Glutamatergic neuron (in vitro differentiated cells): ENCODE measurements around the gene MBD4. TPM values are rescaled to one million over a fixed set of nuclear protein-coding genes. Genes with fewer than 3 reads are reported as not detected.
"Not testable (repeated sequence)": the region's sequence is repeated elsewhere in the genome, so short reads cannot be mapped to it uniquely, and the experiment has no call there.

Experiments used
- DNase-seq: peaks from one replicate; pipeline ENCODE4 v3.0.0; 2022
- H3K27ac Mint-ChIP-seq: one replicate; pipeline ENCODE4 v1.8.0; 2020; ENCODE audit warnings: mild to moderate bottlenecking, mixed read lengths, inconsistent platforms; ENCODE audit not compliant: unreplicated experiment
- H3K27me3 Mint-ChIP-seq: one replicate; pipeline ENCODE4 v1.8.0; 2020; ENCODE audit warnings: mild to moderate bottlenecking, moderate library complexity, mixed read lengths, inconsistent platforms; ENCODE audit not compliant: unreplicated experiment
- H3K36me3 Mint-ChIP-seq: one replicate; pipeline ENCODE4 v1.8.0; 2020; ENCODE audit warnings: mild to moderate bottlenecking, mixed read lengths, inconsistent platforms; ENCODE audit not compliant: unreplicated experiment
- H3K4me1 Mint-ChIP-seq: one replicate; pipeline ENCODE4 v1.8.0; 2020; ENCODE audit warnings: mild to moderate bottlenecking, low read depth, mixed read lengths, inconsistent platforms; ENCODE audit not compliant: unreplicated experiment
- H3K4me3 Mint-ChIP-seq: one replicate; pipeline ENCODE4 v1.8.0; 2020; ENCODE audit warnings: mild to moderate bottlenecking, mixed read lengths, inconsistent platforms; ENCODE audit not compliant: unreplicated experiment
- H3K9me3 Mint-ChIP-seq: one replicate; pipeline ENCODE4 v1.8.0; 2020; ENCODE audit warnings: mild to moderate bottlenecking, moderate library complexity, mixed read lengths, inconsistent platforms; ENCODE audit not compliant: unreplicated experiment
- CTCF ChIP-seq: fragments of 200-600 bp; sonication (generic); IDR thresholded peaks from one replicate; pipeline ENCODE4 v1.5.0; 2021; ENCODE audit not compliant: partially characterized antibody, unreplicated experiment
- total RNA-seq: library from RNA; stranded (reverse); fragmentation: NEBNext Ultra II Directional; extraction: Animal tissue kit (Norgen Biotek cat#: 25700); gene quantifications from one replicate; pipeline ENCODE4 v1.2.1, GENCODE V29; 2021; ENCODE audit not compliant: unreplicated experiment

The MBD4 gene
- total RNA-seq, 1 donor from 2014 or later: 21.3 TPM

GRCh38 chr3:129415830-129416229, 23.9 kb downstream of the MBD4 start:
- Mint-ChIP-seq H3K9me3 (peaks cover 3% of the 10 kb centered on the region), H3K27me3 (peaks cover 2% of the 10 kb centered on the region), H3K4me3 (no peak overlapping the region), H3K36me3 (no peaks in the 10 kb centered on the region), H3K27ac (no peak overlapping the region), H3K4me1 (peaks cover 12% of the 10 kb centered on the region)
- no peak for TF ChIP-seq CTCF
- no peak for DNase-seq

- DNase-seq: no peak
- peaks cover 3% of the 10 kb centered on the region for H3K9me3 Mint-ChIP-seq
- peaks cover 12% of the 10 kb centered on the region for H3K4me1 Mint-ChIP-seq
Measured at GRCh38 chr3:129415378-129415777, 24.4 kb downstream of the MBD4 start.

GRCh38 chr3:129413687-129414506, 25.9 kb downstream of the MBD4 start:
- H3K27ac Mint-ChIP-seq: no peak overlapping the region
- peaks cover 3% of the 10 kb centered on the region for H3K9me3 Mint-ChIP-seq
- no peak for TF ChIP-seq CTCF
- DNase-seq: no peak
- H3K36me3 Mint-ChIP-seq: no peaks in the 10 kb centered on the region
- peaks cover 8% of the 10 kb centered on the region for H3K4me1 Mint-ChIP-seq
- no peak overlapping the region for H3K4me3 Mint-ChIP-seq
- H3K27me3 Mint-ChIP-seq: peaks cover 2% of the 10 kb centered on the region

More at GRCh38 chr3:129415378-129415777, 24.4 kb downstream of the MBD4 start:
- TF ChIP-seq CTCF: no peak
- H3K4me3 Mint-ChIP-seq: no peak overlapping the region
- no peak overlapping the region for H3K27ac Mint-ChIP-seq
- no peaks in the 10 kb centered on the region for H3K36me3 Mint-ChIP-seq
- H3K27me3 Mint-ChIP-seq: peaks cover 2% of the 10 kb centered on the region

GRCh38 chr3:129413238-129413637, 26.5 kb downstream of the MBD4 start:
- not testable (repeated sequence) for H3K4me1 Mint-ChIP-seq, DNase-seq, H3K9me3 Mint-ChIP-seq, H3K27me3 Mint-ChIP-seq, H3K4me3 Mint-ChIP-seq, H3K36me3 Mint-ChIP-seq, H3K27ac Mint-ChIP-seq

- no peak for DNase-seq
- Mint-ChIP-seq H3K27me3 (peaks cover 2% of the 10 kb centered on the region), H3K36me3 (no peaks in the 10 kb centered on the region), H3K4me1 (no peaks in the 10 kb centered on the region), H3K27ac (no peak overlapping the region), H3K9me3 (peaks cover 3% of the 10 kb centered on the region), H3K4me3 (no peak overlapping the region)
- TF ChIP-seq CTCF: no peak
Measured at GRCh38 chr3:129412542-129413198, 27.1 kb downstream of the MBD4 start.
